ENCODE measurements around the gene CES3.
A peak's percentile ranks its signal among the peaks of the same experiment; 100 is the strongest.

Gene CES3

GRCh38 chr16:66977341-66978113, 16.5 kb downstream of the CES3 start:
- H3K4me3 ChIP-seq (ENCODE audit: low read depth, low read length): no peak overlapping the region
- no peak for DNase-seq (ENCODE audit: low read depth)
- TF ChIP-seq CTCF (IDR thresholded peaks at IDR 0.05; ENCODE audit: low read depth, low read length, missing control alignments): peak; percentile 98

GRCh38 chr16:66979011-66979717, 18.1 kb downstream of the CES3 start:
- no peak for DNase-seq (ENCODE audit: low read depth)
- TF ChIP-seq CTCF (IDR thresholded peaks at IDR 0.05; ENCODE audit: low read depth, low read length, missing control alignments): no peak
- H3K4me3 ChIP-seq (ENCODE audit: low read depth, low read length): no peak overlapping the region

GRCh38 chr16:66983033-66983432, 22.0 kb downstream of the CES3 start:
- no peak overlapping the region for H3K4me3 ChIP-seq (ENCODE audit: low read depth, low read length)
- DNase-seq (ENCODE audit: low read depth): no peak
- no peak for TF ChIP-seq CTCF (IDR thresholded peaks at IDR 0.05; ENCODE audit: low read depth, low read length, missing control alignments)

- TF ChIP-seq CTCF (IDR thresholded peaks at IDR 0.05; ENCODE audit: low read depth, low read length, missing control alignments): no peak
- DNase-seq (ENCODE audit: low read depth): no peak
- no peak overlapping the region for H3K4me3 ChIP-seq (ENCODE audit: low read depth, low read length)
Measured at GRCh38 chr16:66984892-66985311, 23.8 kb downstream of the CES3 start.

DNA sequence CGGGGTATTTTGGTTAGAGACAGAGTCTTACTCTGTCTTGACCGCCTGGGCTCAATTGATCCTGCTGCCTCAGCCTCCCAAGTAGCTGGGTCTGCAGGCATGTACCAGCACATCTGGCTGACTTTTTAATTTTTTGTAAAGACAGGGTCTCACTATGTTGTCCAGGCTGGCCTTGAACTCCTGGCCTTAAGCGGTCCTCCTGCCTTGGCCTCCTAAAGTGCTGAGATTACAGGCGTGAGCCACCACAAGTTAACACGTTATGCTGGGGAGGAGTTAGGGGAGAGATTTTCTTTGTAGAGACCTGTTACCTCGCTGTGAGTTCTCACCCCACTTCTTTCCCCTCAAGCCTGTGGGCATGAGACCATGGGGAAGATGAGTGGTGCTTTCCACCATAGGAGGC, 25.5 kb downstream of the CES3 start:
- DNase-seq (ENCODE audit: low read depth): no peak
- no peak for TF ChIP-seq CTCF (IDR thresholded peaks at IDR 0.05; ENCODE audit: low read depth, low read length, missing control alignments)
- H3K4me3 ChIP-seq (ENCODE audit: low read depth, low read length): no peak overlapping the region

GRCh38 chr16:66988197-66988788, 27.2 kb downstream of the CES3 start, which contains the start of gene CES4A:
CES4A (plus strand) TSS chr16:66988589; CDS start chr16:66988773, 184 bp downstream.
- TF ChIP-seq CTCF (IDR thresholded peaks at IDR 0.05; ENCODE audit: low read depth, low read length, missing control alignments): no peak
- DNase-seq (ENCODE audit: low read depth): no peak
- no peak within 1 kb of the TSS for H3K4me3 ChIP-seq (ENCODE audit: low read depth, low read length)

All from GM12864 (cell line).